Natural killer cell (primary cell): ENCODE measurements around the gene TTLL11. TPM values are rescaled to one million over a fixed set of nuclear protein-coding genes. Genes with fewer than 3 reads are reported as not detected.

ENCODE experiments used
- ATAC-seq, 3 donors: fragments of 150-1000 bp in 2 of 3; fragments of 200-7000 bp in 1 of 3; cut with Tn5 transposase; 1 replicate in 1 of 3; 2 replicates in 2 of 3; pipeline ENCODE4 v1.10.0; 2021; ENCODE audit warnings: mild to moderate bottlenecking in 2 of 3, moderate library complexity in 2 of 3
- DNase-seq, 2 donors: peaks; one replicate each; pipeline versions ENCODE4 v3.0.0 to v3.0.0-alpha.2; 2013 to 2021; ENCODE audit warnings: mixed read lengths in 1 of 2
- H3K27ac ChIP-seq: one replicate; pipeline ENCODE4 v1.5.1; 2013; ENCODE audit warnings: mild to moderate bottlenecking, low read length
- H3K27me3 ChIP-seq: one replicate; pipeline ENCODE4 v1.6.1; 2013; ENCODE audit warnings: low read length; ENCODE audit not compliant: control insufficient read depth, insufficient read depth
- H3K36me3 ChIP-seq: one replicate; pipeline ENCODE4 v1.6.1; 2013; ENCODE audit warnings: low read length; ENCODE audit not compliant: control insufficient read depth, insufficient read depth
- H3K4me1 ChIP-seq: one replicate; pipeline ENCODE4 v1.6.1; 2013; ENCODE audit warnings: low read length; ENCODE audit not compliant: control insufficient read depth, insufficient read depth
- H3K4me3 ChIP-seq: one replicate; pipeline ENCODE4 v1.5.1; 2013; ENCODE audit warnings: low read length
- H3K9me3 ChIP-seq: one replicate; pipeline ENCODE4 v1.6.1; 2013; ENCODE audit warnings: low read length; ENCODE audit not compliant: control insufficient read depth, insufficient read depth
- H3K27ac Mint-ChIP-seq, 2 donors: one replicate each; pipeline ENCODE4 v1.8.0; 2022; ENCODE audit warnings: mild to moderate bottlenecking in 2 of 2, mixed read lengths in 2 of 2, moderate library complexity in 1 of 2
- H3K27me3 Mint-ChIP-seq, 2 donors: one replicate each; pipeline ENCODE4 v1.8.0; 2022; ENCODE audit warnings: low read depth in 2 of 2, mixed read lengths in 2 of 2
- H3K36me3 Mint-ChIP-seq: one replicate; pipeline ENCODE4 v1.8.0; 2022; ENCODE audit warnings: mixed read lengths
- H3K4me1 Mint-ChIP-seq, 2 donors: one replicate each; pipeline ENCODE4 v1.8.0; 2022; ENCODE audit warnings: mixed read lengths in 2 of 2
- H3K4me3 Mint-ChIP-seq: one replicate; pipeline ENCODE4 v1.8.0; 2022; ENCODE audit warnings: mild to moderate bottlenecking, moderate library complexity, mixed read lengths
- H3K9me3 Mint-ChIP-seq, 2 donors: one replicate each; pipeline ENCODE4 v1.8.0; 2022; ENCODE audit warnings: mixed read lengths in 2 of 2
- CTCF ChIP-seq: fragments of 200-600 bp; IDR thresholded peaks from one replicate; pipeline ENCODE4 v1.8.0; 2022; ENCODE audit warnings: antibody characterized with exemption
- WGBS: methylation state at CpG from one replicate; pipeline ENCODE4 v1.1.7; 2013; ENCODE audit warnings: missing lambda C conversion rate; ENCODE audit not compliant: insufficient coverage; 5-methylcytosine and 5-hydroxymethylcytosine counted together
- intact Hi-C: fragments of 100-400 bp; cut with micrococcal nuclease; formaldehyde crosslinking; loops from one replicate; pipeline ENCODE4 v1.14.2; 2022
- total RNA-seq, 4 donors: library from RNA; stranded (reverse); fragments of 120-200 nt in 1 of 4; gene quantifications; one replicate each; pipeline versions ENCODE4 v1.2.3 to v1.2.4, GENCODE V29; 2013 to 2022

Gene TTLL11
- total RNA-seq, 3 donors from 2014 or later (not counting 1 experiment from before 2014, with no cell fraction given), result 3.4 to 4.6 (median 3.6) TPM

GRCh38 chr9:122124048-122124447, 30.9 kb upstream of the TTLL11 start:
- ATAC-seq, result no peak
- Mint-ChIP-seq H3K27ac (no peak overlapping the region), H3K27me3 (peaks cover 13 to 25% of the 10 kb centered on the region in 2 donors), H3K4me1 (peaks cover 14 to 30% of the 10 kb centered on the region in 2 donors), H3K36me3 (no peaks in the 10 kb centered on the region), H3K4me3 (no peak overlapping the region), H3K9me3 (no peaks in the 10 kb centered on the region)
- H3K27ac ChIP-seq, result no peak overlapping the region
- no peak overlapping the region for H3K4me3 ChIP-seq
- DNase-seq, result no peak
- no peak for TF ChIP-seq CTCF
- intact Hi-C loops, result loop anchor here (10.0 kb wide), 1 partner anchor 141 kb away; the partner anchor contains the start of genes MRRF and RBM18
- peaks cover 35% of the 10 kb centered on the region for H3K4me1 ChIP-seq
- no peaks in the 10 kb centered on the region for H3K9me3 ChIP-seq
- H3K27me3 ChIP-seq, result peaks cover 7% of the 10 kb centered on the region
- WGBS, result no CpG with 5 or more reads among the region's 1 CpG
- H3K36me3 ChIP-seq, result no peaks in the 10 kb centered on the region

- Mint-ChIP-seq H3K9me3 (no peaks in the 10 kb centered on the region), H3K27me3 (peaks cover 13 to 25% of the 10 kb centered on the region in 2 donors), H3K4me1 (peaks cover 14 to 30% of the 10 kb centered on the region in 2 donors), H3K27ac (no peak overlapping the region), H3K4me3 (no peak overlapping the region), H3K36me3 (no peaks in the 10 kb centered on the region)
- Histone ChIP-seq H3K9me3 (no peaks in the 10 kb centered on the region), H3K27ac (no peak overlapping the region), H3K4me1 (peaks cover 27% of the 10 kb centered on the region), H3K27me3 (peaks cover 7% of the 10 kb centered on the region), H3K36me3 (no peaks in the 10 kb centered on the region), H3K4me3 (no peak overlapping the region)
- WGBS, result 27% methylated on average over 13 of the region's 13 CpGs
- ATAC-seq (peak; percentile 73 to 77 (median 73)), DNase-seq (peak; percentile 68 to 83)
- TF ChIP-seq CTCF, result peak; percentile 85
- intact Hi-C loops, result loop anchor here (1.0 to 10.0 kb wide), 2 partner anchors 24 to 142 kb away; partner anchors contain the start of genes MRRF and RBM18
Measured at GRCh38 chr9:122122903-122123632, 30.0 kb upstream of the TTLL11 start.

- WGBS, result 42% methylated on average over 5 of the region's 6 CpGs
- no peak for ATAC-seq
- no peaks in the 10 kb centered on the region for H3K9me3 Mint-ChIP-seq
Measured at GRCh38 chr9:122122468-122122867, 29.4 kb upstream of the TTLL11 start.

More at GRCh38 chr9:122122468-122122867, 29.4 kb upstream of the TTLL11 start:
- Mint-ChIP-seq H3K27me3 (peaks cover 13 to 25% of the 10 kb centered on the region in 2 donors), H3K4me3 (no peak overlapping the region), H3K27ac (no peak overlapping the region), H3K4me1 (peaks cover 14 to 27% of the 10 kb centered on the region in 2 donors), H3K36me3 (no peaks in the 10 kb centered on the region)
- Histone ChIP-seq H3K27ac (no peak overlapping the region), H3K9me3 (no peaks in the 10 kb centered on the region), H3K27me3 (peaks cover 7% of the 10 kb centered on the region), H3K4me1 (peaks cover 21% of the 10 kb centered on the region), H3K4me3 (no peak overlapping the region), H3K36me3 (no peaks in the 10 kb centered on the region)
- DNase-seq, result no peak
- no peak for TF ChIP-seq CTCF
- intact Hi-C loops, result loop anchor here (10.0 kb wide), 1 partner anchor 142 kb away; the partner anchor contains the start of genes MRRF and RBM18
